DND-41 (cell line): Measurements from ENCODE around the gene DCUN1D2.

Experiments
- EZH2 ChIP-seq: IDR thresholded peaks from 3 replicates; pipeline ENCODE4 v1.6.1; 2012; ENCODE audit warnings: borderline replicate concordance, low read depth, mild to moderate bottlenecking, moderate library complexity, low read length, inconsistent platforms; ENCODE audit not compliant: severe bottlenecking
- TF ChIP-seq, protein P1 (sequence below): IDR thresholded peaks from 2 replicates; pipeline ENCODE4 v1.5.1; 2012; ENCODE audit warnings: borderline replicate concordance, low read length, moderate library complexity, mild to moderate bottlenecking; ENCODE audit not compliant: poor library complexity, severe bottlenecking; ENCODE audit errors: extremely low read depth

DNA sequence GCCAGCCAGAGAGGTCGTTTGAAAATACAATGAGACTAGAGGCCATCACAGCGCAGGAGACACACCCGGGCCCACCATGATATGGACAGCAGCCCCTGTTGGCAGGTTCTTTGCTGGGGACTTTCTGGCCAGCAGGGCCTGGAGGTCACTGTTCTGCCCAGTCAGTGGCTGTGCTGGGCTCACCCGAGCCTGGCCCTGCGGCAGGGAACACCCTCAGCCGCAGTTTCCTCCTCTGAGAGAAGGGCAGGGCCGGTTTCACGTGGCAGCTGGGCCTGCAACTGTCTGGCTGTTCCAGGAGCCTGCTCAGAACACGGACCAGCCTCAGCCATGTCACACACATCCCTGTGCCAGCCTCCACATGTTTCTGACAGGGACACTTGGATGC is 76.6 kb downstream of the DCUN1D2 start:
- TF ChIP-seq, protein P1, sequence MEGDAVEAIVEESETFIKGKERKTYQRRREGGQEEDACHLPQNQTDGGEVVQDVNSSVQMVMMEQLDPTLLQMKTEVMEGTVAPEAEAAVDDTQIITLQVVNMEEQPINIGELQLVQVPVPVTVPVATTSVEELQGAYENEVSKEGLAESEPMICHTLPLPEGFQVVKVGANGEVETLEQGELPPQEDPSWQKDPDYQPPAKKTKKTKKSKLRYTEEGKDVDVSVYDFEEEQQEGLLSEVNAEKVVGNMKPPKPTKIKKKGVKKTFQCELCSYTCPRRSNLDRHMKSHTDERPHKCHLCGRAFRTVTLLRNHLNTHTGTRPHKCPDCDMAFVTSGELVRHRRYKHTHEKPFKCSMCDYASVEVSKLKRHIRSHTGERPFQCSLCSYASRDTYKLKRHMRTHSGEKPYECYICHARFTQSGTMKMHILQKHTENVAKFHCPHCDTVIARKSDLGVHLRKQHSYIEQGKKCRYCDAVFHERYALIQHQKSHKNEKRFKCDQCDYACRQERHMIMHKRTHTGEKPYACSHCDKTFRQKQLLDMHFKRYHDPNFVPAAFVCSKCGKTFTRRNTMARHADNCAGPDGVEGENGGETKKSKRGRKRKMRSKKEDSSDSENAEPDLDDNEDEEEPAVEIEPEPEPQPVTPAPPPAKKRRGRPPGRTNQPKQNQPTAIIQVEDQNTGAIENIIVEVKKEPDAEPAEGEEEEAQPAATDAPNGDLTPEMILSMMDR = no peak
- TF ChIP-seq EZH2 = no peak
